ENCODE data around the gene ERF. TPM values are rescaled to one million over a fixed set of nuclear protein-coding genes. Genes with fewer than 3 reads are reported as not detected.

Gene ERF
- total and polyA plus RNA-seq, 2 donors (not counting 3 experiments of a cell fraction or from before 2014, with no cell fraction given), result 102 to 117 TPM

- no peak overlapping the region for H3K4me2 ChIP-seq (ENCODE audit: insufficient read depth, low read length)
- no peak overlapping the region for H2AFZ ChIP-seq (ENCODE audit: low read depth, low read length)
- ChIA-PET CTCF (interaction anchor here (0.7 to 1.4 kb wide), 3 partner anchors 11 to 50 kb away, joined by 3 read pairs; no protein-coding TSS in a partner anchor), POLR2A (interaction anchor here (0.7 kb wide), 1 partner anchor 84 kb away, joined by 3 read pairs; no protein-coding TSS in a partner anchor)
- H3K9me3 ChIP-seq (replicated peaks; ENCODE audit: control insufficient read depth, insufficient read depth, low read length), result no peaks in the 10 kb centered on the region
- dilution Hi-C loops (cut with MboI; ENCODE audit: extremely low pct_ligation_motif_present, low sequenced_read_pairs), result no loop called here
- no peak for TF ChIP-seq POLR2A (IDR thresholded peaks at IDR 0.05; ENCODE audit: low read depth, low read length)
- no peak for TF ChIP-seq EZH2 (IDR thresholded peaks at IDR 0.05; ENCODE audit: borderline replicate concordance, low read depth, low read length, severe bottlenecking)
- no peak for TF ChIP-seq CTCF (IDR thresholded peaks at IDR 0.05; ENCODE audit: extremely low read depth in 1 of 2, insufficient read depth in 1 of 2, low read depth in 1 of 2, low read length in 2 of 2)
- no peak for TF ChIP-seq JUN (IDR thresholded peaks at IDR 0.05; ENCODE audit: borderline replicate concordance, insufficient read depth, insufficient read length, low read depth)
- no peak for TF ChIP-seq FOS (IDR thresholded peaks at IDR 0.05; ENCODE audit: borderline replicate concordance, insufficient read depth, low read length)
- H4K20me1 ChIP-seq (replicated peaks; ENCODE audit: control insufficient read depth, extremely low read depth, insufficient read depth, low read length), result no peaks in the 10 kb centered on the region
- H3K4me3 ChIP-seq (replicated peaks in 1 of 3; ENCODE audit: insufficient read depth in 1 of 3, low read depth in 1 of 3, low read length in 3 of 3), result no peak overlapping the region
- no peaks in the 10 kb centered on the region for H3K9me1 ChIP-seq (replicated peaks; ENCODE audit: control insufficient read depth, extremely low read depth, insufficient read depth, low read length)
- H3K27me3 ChIP-seq (ENCODE audit: control insufficient read depth in 2 of 2, insufficient read depth in 2 of 2, low read length in 2 of 2), result no peaks in the 10 kb centered on the region
- H3K9ac ChIP-seq (replicated peaks; ENCODE audit: extremely low read depth, insufficient read depth, low read length), result no peak overlapping the region
- H3K36me3 ChIP-seq (ENCODE audit: control insufficient read depth in 2 of 2, extremely low read depth in 1 of 2, insufficient read depth in 2 of 2, low read length in 2 of 2), result peaks cover 18 to 55% of the 10 kb centered on the region in 2 experiments
- intact Hi-C loops (cut with micrococcal nuclease), result no loop called here
- no peaks in the 10 kb centered on the region for H3K4me1 ChIP-seq (ENCODE audit: control insufficient read depth, extremely low read depth, insufficient read depth, low read length)
- no peak overlapping the region for H3K27ac ChIP-seq (ENCODE audit: insufficient read depth, low read depth, low read length)
- FAIRE-seq (no peak), DNase-seq (ENCODE audit: low read depth, low spot score) (no peak)
- peaks cover 20% of the 10 kb centered on the region for H3K79me2 ChIP-seq (ENCODE audit: control insufficient read depth, insufficient read depth, low read length)
- no TSS peak for BruUV-seq (replicated peaks)
Measured at GRCh38 chr19:42229855-42230351, 25.0 kb downstream of the ERF start.
